ENCODE measurements around the gene PRKCQ.

GRCh38 chr10:6561552-6561951 is 18.5 kb downstream of the PRKCQ start:
- no peak for TF ChIP-seq CTCF (conservative IDR thresholded peaks at IDR 0.05; ENCODE audit: low read length)
- no peak for TF ChIP-seq EZH2phosphoT487 (IDR thresholded peaks at IDR 0.05; ENCODE audit: borderline replicate concordance, low read depth, low read length)

Measured in OCI-LY7 (cell line).